K562 (cell line): ENCODE results near the gene VEZF1. TPM values are rescaled to one million over a fixed set of nuclear protein-coding genes. Genes with fewer than 3 reads are reported as not detected.
A peak's percentile ranks its signal among the peaks of the same experiment; 100 is the strongest.

Source experiments
- ARID3A ChIP-seq: IDR thresholded peaks from 2 replicates; pipeline ENCODE4 v1.6.1; 2012; ENCODE audit warnings: low read depth, low read length, improper control_type of control experiment, borderline replicate concordance
- BACH1 ChIP-seq: fragments of 200-800 bp; sonication (Bioruptor generic); IDR thresholded peaks from 2 replicates; pipeline ENCODE4 v1.6.1; 2016; ENCODE audit warnings: missing genetic modification characterization, missing compliant biosample characterization
- CHD4 ChIP-seq: fragments of 200-600 bp; sonication (generic); IDR thresholded peaks from 3 replicates; pipeline ENCODE4 v1.6.1; 2012; ENCODE audit warnings: low read depth, mild to moderate bottlenecking, mixed read lengths, low read length, inconsistent platforms; ENCODE audit not compliant: insufficient read depth, insufficient replicate concordance, poor library complexity, severe bottlenecking
- ERF ChIP-seq: fragments of 450-650 bp; formaldehyde crosslinking; IDR thresholded peaks from 2 replicates; pipeline ENCODE4 v1.4.0; 2020; ENCODE audit warnings: mild to moderate bottlenecking, mixed read lengths
- ESRRA ChIP-seq: fragments of 450-650 bp; IDR thresholded peaks from 2 replicates; pipeline ENCODE4 v1.6.1; 2014; ENCODE audit warnings: low read depth, mild to moderate bottlenecking, moderate library complexity, borderline replicate concordance
- ETS2 ChIP-seq: IDR thresholded peaks from 2 replicates; pipeline ENCODE4 v1.6.1; 2016; ENCODE audit warnings: borderline replicate concordance, missing genetic modification characterization, mild to moderate bottlenecking, moderate library complexity, missing compliant biosample characterization; ENCODE audit not compliant: poor library complexity, severe bottlenecking
- MEF2A ChIP-seq: IDR thresholded peaks from 2 replicates; pipeline ENCODE4 v1.6.1; 2011; ENCODE audit warnings: low read depth, mild to moderate bottlenecking, low read length, moderate library complexity; ENCODE audit not compliant: control insufficient read depth
- PPARD ChIP-seq: fragments of 250-450 bp; sonication (Bioruptor Pico); IDR thresholded peaks from 2 replicates; pipeline ENCODE4 v1.8.0; 2022; ENCODE audit warnings: inconsistent platforms, mild to moderate bottlenecking, moderate library complexity
- PRDM10 ChIP-seq: fragments of 450-650 bp; IDR thresholded peaks from 2 replicates; pipeline ENCODE4 v1.6.1; 2018; ENCODE audit not compliant: partially characterized antibody
- RCOR1 ChIP-seq, 2 experiments: IDR thresholded peaks; 2 replicates each; pipeline ENCODE4 v1.6.1; 2012; ENCODE audit warnings: low read depth in 2 of 2, low read length in 2 of 2, borderline replicate concordance in 1 of 2, improper control_type of control experiment in 1 of 2
- ZNF3 ChIP-seq: fragments of 250-450 bp; sonication (Bioruptor Pico); IDR thresholded peaks from 2 replicates; pipeline ENCODE4 v1.5.0; 2021; ENCODE audit warnings: mild to moderate bottlenecking, moderate library complexity
- ZNF57 ChIP-seq: fragments of 450-650 bp; formaldehyde crosslinking; IDR thresholded peaks from 2 replicates; pipeline ENCODE4 v1.4.0; 2020; ENCODE audit warnings: mild to moderate bottlenecking, moderate library complexity
- ZNF644 ChIP-seq: fragments of 200-800 bp; sonication (Bioruptor generic); IDR thresholded peaks from 2 replicates; pipeline ENCODE4 v1.6.1; 2016; ENCODE audit warnings: low read depth, missing genetic modification characterization, missing compliant biosample characterization
- polyA plus RNA-seq, 8 experiments: library from polyadenylated mRNA; depleted of rRNA in 4 of 8; stranded (reverse) in 5 of 8; unstranded in 3 of 8; fragments of >200 nt; fragmentation: Nextera tagmentation in 2 of 8; fragmentation: Illumina TruSeq in 1 of 8; extraction: Ambion mirVana in 2 of 8; extraction: Trizol in 1 of 8; gene quantifications; 2 replicates each; pipeline versions ENCODE4 v1.2.1 to v1.2.3, GENCODE V29; 2011 to 2014; ENCODE audit warnings: inconsistent platforms in 1 of 8, missing spikeins in 1 of 8
- total RNA-seq, 7 experiments: library from RNA; depleted of rRNA in 6 of 7; stranded (reverse); fragments of >200 nt in 6 of 7; fragmentation: Illumina TruSeq in 2 of 7; extraction: Trizol in 2 of 7; gene quantifications; 2 replicates each; pipeline versions ENCODE4 v1.2.1 to v1.2.3, GENCODE V29; 2011 to 2021; ENCODE audit warnings: low replicate concordance in 1 of 7
- TF ChIP-seq, protein P1 (sequence below): sonication (generic); formaldehyde crosslinking; IDR thresholded peaks from 2 replicates; pipeline ENCODE4 v1.8.0; 2022; ENCODE audit warnings: missing genetic modification reagents, mild to moderate bottlenecking, borderline replicate concordance

VEZF1 gene
- total and polyA plus RNA-seq, 9 of the 15 experiments (the other 6 are each of a cell fraction or from before 2014, with no cell fraction given): 9.5 to 33.4 (median 22.1) TPM

DNA sequence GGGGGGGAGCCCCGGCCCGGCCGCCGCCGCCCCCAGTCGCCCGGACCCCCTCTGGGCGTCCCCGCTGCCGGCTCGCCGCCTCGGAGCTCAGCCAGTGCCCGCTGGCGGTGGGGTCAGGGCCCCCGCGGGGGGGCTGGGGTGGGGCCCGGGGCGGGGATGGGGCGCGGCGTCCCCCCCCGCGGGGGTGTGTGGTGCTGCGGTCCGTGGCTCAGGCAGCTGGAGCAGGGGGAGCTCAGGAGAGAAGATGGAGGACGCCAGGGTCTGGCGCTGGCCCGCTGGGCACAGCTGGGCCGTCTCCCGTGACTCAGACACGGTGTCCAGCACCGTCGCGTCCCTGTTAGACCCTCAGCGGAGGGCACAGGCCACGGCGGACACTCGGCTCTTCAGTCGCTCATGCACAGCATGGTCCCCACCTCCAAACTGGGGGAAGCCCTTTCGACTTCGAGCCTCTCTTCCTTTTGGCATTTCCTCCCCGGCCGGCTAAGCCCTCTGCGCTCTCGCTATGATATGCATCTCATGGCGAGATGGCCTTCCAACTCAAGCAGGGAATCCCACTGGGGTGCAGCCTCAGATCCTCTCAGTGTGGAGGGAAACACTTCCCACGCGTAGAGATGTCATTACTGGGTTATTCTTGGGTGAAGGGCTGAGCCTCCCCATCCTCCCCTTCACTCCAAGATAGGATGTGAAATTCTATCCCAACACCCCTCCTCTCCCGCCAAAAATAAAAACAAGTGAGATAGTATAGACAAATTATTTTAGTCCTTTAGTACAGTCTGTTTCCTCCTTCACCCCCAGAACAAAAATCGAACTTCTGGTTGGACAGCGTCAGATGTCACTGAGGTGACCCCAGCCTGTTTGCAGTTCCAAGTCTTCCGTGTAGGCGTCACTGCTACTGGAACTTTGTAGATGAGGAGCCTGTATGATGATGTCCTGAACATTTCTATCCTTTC is 522 bp upstream of the VEZF1 start (continued):
- TF ChIP-seq PRDM10: peak; percentile 96
- no peak for TF ChIP-seq ESRRA
- peak in 1 of 2 experiments; percentile 38; a peak in 1 of 4 replicates for TF ChIP-seq RCOR1 (IDR thresholded peaks at IDR 0.05; ENCODE audit: borderline replicate concordance in 1 of 2, low read depth in 2 of 2, low read length in 2 of 2)
- no peak for TF ChIP-seq ARID3A
- no peak for TF ChIP-seq PPARD (CRISPR knock-in tag)
- TF ChIP-seq ETS2 (tag): no peak
- TF ChIP-seq ZNF644 (tag): no peak
- TF ChIP-seq BACH1 (tag): no peak
- TF ChIP-seq CHD4: no peak
- no peak for TF ChIP-seq MEF2A
- 0 out of 2 replicates have a peak, but pooled peaks have one; percentile 28 for TF ChIP-seq ZNF57 (CRISPR knock-in tag)
- peak; percentile 95 for TF ChIP-seq ERF (CRISPR knock-in tag)
- no peak for TF ChIP-seq ZNF3
- TF ChIP-seq, protein P1, sequence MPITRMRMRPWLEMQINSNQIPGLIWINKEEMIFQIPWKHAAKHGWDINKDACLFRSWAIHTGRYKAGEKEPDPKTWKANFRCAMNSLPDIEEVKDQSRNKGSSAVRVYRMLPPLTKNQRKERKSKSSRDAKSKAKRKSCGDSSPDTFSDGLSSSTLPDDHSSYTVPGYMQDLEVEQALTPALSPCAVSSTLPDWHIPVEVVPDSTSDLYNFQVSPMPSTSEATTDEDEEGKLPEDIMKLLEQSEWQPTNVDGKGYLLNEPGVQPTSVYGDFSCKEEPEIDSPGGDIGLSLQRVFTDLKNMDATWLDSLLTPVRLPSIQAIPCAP: no peak
